Nephron (organoid): ENCODE results near the gene ITGA11.

Source experiments
- H3K27ac Mint-ChIP-seq, 3 experiments: 2 replicates each; pipeline ENCODE4 v1.8.0; 2020; ENCODE audit warnings: mixed read lengths in 3 of 3, mild to moderate bottlenecking in 2 of 3, moderate library complexity in 1 of 3
- H3K27me3 Mint-ChIP-seq: 2 replicates; pipeline ENCODE4 v1.8.0; 2021; ENCODE audit warnings: low read depth, mild to moderate bottlenecking, moderate library complexity, mixed read lengths
- H3K36me3 Mint-ChIP-seq: 2 replicates; pipeline ENCODE4 v1.8.0; 2020; ENCODE audit warnings: low read depth, mixed read lengths
- H3K4me1 Mint-ChIP-seq: 2 replicates; pipeline ENCODE4 v1.8.0; 2020; ENCODE audit warnings: mixed read lengths
- H3K4me3 Mint-ChIP-seq, 3 experiments: 2 replicates each; pipeline ENCODE4 v1.8.0; 2020; ENCODE audit warnings: mild to moderate bottlenecking in 3 of 3, mixed read lengths in 3 of 3, moderate library complexity in 2 of 3
- H3K9me3 Mint-ChIP-seq: 2 replicates; pipeline ENCODE4 v1.8.0; 2020; ENCODE audit warnings: mixed read lengths
- CTCF ChIP-seq, 3 experiments: fragments of 200-600 bp; sonication (generic); IDR thresholded peaks; one replicate each; pipeline ENCODE4 v1.5.0; 2021; ENCODE audit warnings: antibody characterized with exemption in 3 of 3; ENCODE audit not compliant: unreplicated experiment in 3 of 3

Gene ITGA11

GRCh38 chr15:68281008-68281407 is 151.0 kb downstream of the ITGA11 start:
- peaks cover 50% of the 10 kb centered on the region for H3K4me1 Mint-ChIP-seq
- peak overlapping the region in 2 of 3 experiments; percentile 73 to 97 for H3K27ac Mint-ChIP-seq
- TF ChIP-seq CTCF (IDR thresholded peaks at IDR 0.05; ENCODE audit: unreplicated experiment in 3 of 3): no peak
- peaks cover 3% of the 10 kb centered on the region for H3K9me3 Mint-ChIP-seq
- peaks cover 29% of the 10 kb centered on the region for H3K36me3 Mint-ChIP-seq
- peaks cover 4% of the 10 kb centered on the region for H3K27me3 Mint-ChIP-seq
- peak overlapping the region; percentile 94 to 98 (median 95) for H3K4me3 Mint-ChIP-seq

GRCh38 chr15:68279779-68280753 is 151.9 kb downstream of the ITGA11 start:
- Mint-ChIP-seq H3K27ac (peak overlapping the region; percentile 97 to 100 (median 100)), H3K27me3 (peaks cover 4% of the 10 kb centered on the region), H3K9me3 (peaks cover 3% of the 10 kb centered on the region), H3K4me1 (peaks cover 59% of the 10 kb centered on the region), H3K4me3 (peak overlapping the region; percentile 94 to 98 (median 95)), H3K36me3 (peaks cover 20% of the 10 kb centered on the region)
- TF ChIP-seq CTCF (IDR thresholded peaks at IDR 0.05; ENCODE audit: unreplicated experiment in 3 of 3): no peak

- peak overlapping the region; percentile 97 to 100 (median 100) for H3K27ac Mint-ChIP-seq
- no peak for TF ChIP-seq CTCF (IDR thresholded peaks at IDR 0.05; ENCODE audit: unreplicated experiment in 3 of 3)
- H3K4me1 Mint-ChIP-seq: peaks cover 65% of the 10 kb centered on the region
- H3K27me3 Mint-ChIP-seq: peaks cover 4% of the 10 kb centered on the region
- H3K9me3 Mint-ChIP-seq: no peaks in the 10 kb centered on the region
- peaks cover 12% of the 10 kb centered on the region for H3K36me3 Mint-ChIP-seq
- peak overlapping the region; percentile 94 to 98 (median 95) for H3K4me3 Mint-ChIP-seq
These were observed 153.2 kb downstream of the ITGA11 start for GRCh38 chr15:68278595-68279405.

GRCh38 chr15:68278345-68278594 is 153.7 kb downstream of the ITGA11 start:
- peak overlapping the region; percentile 97 to 100 (median 100) for H3K27ac Mint-ChIP-seq
- H3K4me3 Mint-ChIP-seq: peak overlapping the region; percentile 94 to 98 (median 95)
- peaks cover 4% of the 10 kb centered on the region for H3K27me3 Mint-ChIP-seq
- peak in 2 of 3 experiments; percentile 36 to 57 for TF ChIP-seq CTCF (IDR thresholded peaks at IDR 0.05; ENCODE audit: unreplicated experiment in 3 of 3)
- H3K4me1 Mint-ChIP-seq: peaks cover 66% of the 10 kb centered on the region
- H3K36me3 Mint-ChIP-seq: peaks cover 12% of the 10 kb centered on the region
- H3K9me3 Mint-ChIP-seq: no peaks in the 10 kb centered on the region

GRCh38 chr15:68277603-68278344 is 154.2 kb downstream of the ITGA11 start, which contains the start of gene FEM1B:
Gene FEM1B (plus strand): TSS chr15:68277745. CDS start chr15:68278418, 673 bp downstream.
- peaks cover 12% of the 10 kb centered on the region for H3K36me3 Mint-ChIP-seq
- H3K4me3 Mint-ChIP-seq: peak within 1 kb of the TSS; percentile 94 to 98 (median 95)
- peaks cover 4% of the 10 kb centered on the region for H3K27me3 Mint-ChIP-seq
- H3K4me1 Mint-ChIP-seq: peaks cover 71% of the 10 kb centered on the region
- H3K27ac Mint-ChIP-seq: peak within 1 kb of the TSS; percentile 100
- H3K9me3 Mint-ChIP-seq: no peaks in the 10 kb centered on the region
- peak in 1 of 3 experiments; percentile 52 for TF ChIP-seq CTCF (IDR thresholded peaks at IDR 0.05; ENCODE audit: unreplicated experiment in 3 of 3)
